Left lung (tissue), 10 donors: ENCODE measurements around the gene ZFYVE21. TPM values are rescaled to one million over a fixed set of nuclear protein-coding genes. Genes with fewer than 3 reads are reported as not detected.
A peak's percentile ranks its signal among the peaks of the same experiment; 100 is the strongest.

Experiments used
- ATAC-seq: fragments of 200-7000 bp; cut with Tn5 transposase; one replicate; pipeline ENCODE4 v1.9.1; 2020; ENCODE audit warnings: moderate library complexity
- DNase-seq, 4 donors: peaks; one replicate each; pipeline ENCODE4 v3.0.0-alpha.2; 2013 to 2020
- H3K27ac ChIP-seq, 2 donors: fragments of 200-600 bp; sonication (generic) in 1 of 2; one replicate each; pipeline versions ENCODE4 v1.5.0 to v1.8.0; 2020 to 2021
- H3K27me3 ChIP-seq, 2 donors: fragments of 200-600 bp; sonication (generic) in 1 of 2; one replicate each; pipeline versions ENCODE4 v1.5.0 to v1.8.0; 2020 to 2021
- H3K36me3 ChIP-seq, 2 donors: fragments of 200-600 bp; sonication (generic) in 1 of 2; one replicate each; pipeline versions ENCODE4 v1.5.0 to v1.8.0; 2020 to 2021
- H3K4me1 ChIP-seq, 2 donors: fragments of 200-600 bp; one replicate each; pipeline ENCODE4 v1.8.0; 2021
- H3K4me3 ChIP-seq, 2 donors: fragments of 200-600 bp; sonication (generic) in 1 of 2; one replicate each; pipeline versions ENCODE4 v1.5.0 to v1.8.0; 2020 to 2021; ENCODE audit warnings: mild to moderate bottlenecking in 1 of 2
- H3K9me3 ChIP-seq, 2 donors: fragments of 200-600 bp; sonication (generic) in 1 of 2; one replicate each; pipeline versions ENCODE4 v1.5.0 to v1.8.0; 2020 to 2021
- intact Hi-C, 2 donors: fragments of 100-400 bp; cut with DNase I; formaldehyde crosslinking; loops; one replicate each; pipeline versions ENCODE4 v1.11.2 to v1.14.2; 2022
- polyA plus RNA-seq, 6 donors: library from polyadenylated mRNA; unstranded; fragments of 120-200 nt; gene quantifications; one replicate each; pipeline ENCODE4 v1.2.1, GENCODE V29; 2013; ENCODE audit not compliant: insufficient read length in 6 of 6
- total RNA-seq, 2 donors: library from RNA; stranded (reverse); fragmentation: NEBNext Ultra II Directional; extraction: Animal tissue kit (Norgen Biotek cat#: 25700); gene quantifications; one replicate each; pipeline ENCODE4 v1.2.1, GENCODE V29; 2021
- TF ChIP-seq, protein P1 (sequence below), 2 donors: fragments of 200-600 bp; sonication (generic) in 1 of 2; IDR thresholded peaks; one replicate each; pipeline versions ENCODE4 v1.5.0 to v1.8.0; 2021; ENCODE audit warnings: antibody characterized with exemption in 2 of 2
- donor health status: DM: no; HTN: yes; CAD: no.
- donor health status: DM: no; HTN: no; CAD: no.

The ZFYVE21 gene
- total and polyA plus RNA-seq, 8 donors: 42.8 to 72.7 (median 59.2) TPM

DNA sequence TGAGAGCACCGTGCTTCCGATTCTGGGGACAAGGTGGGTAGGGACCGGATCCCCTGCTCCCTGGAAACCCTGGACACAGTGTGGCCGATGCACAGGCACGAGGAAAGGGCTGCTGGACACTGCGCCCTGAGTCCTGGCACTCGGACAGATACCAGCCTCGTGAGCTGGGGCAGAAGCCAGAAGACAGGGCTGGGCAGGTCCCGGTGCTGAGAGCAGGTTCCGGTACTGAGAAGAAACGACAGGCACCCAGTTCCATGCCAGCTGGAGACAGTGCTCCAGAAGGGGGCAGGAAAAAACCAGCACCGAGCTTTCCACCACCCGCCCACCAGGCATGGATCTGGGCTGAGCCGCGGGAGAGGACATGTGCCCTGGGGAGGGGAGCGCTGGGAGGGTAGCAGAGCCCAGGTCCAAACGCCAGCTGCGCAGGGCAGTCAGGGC, 6.8 kb upstream of the ZFYVE21 start:
- peaks cover 0 to 53% of the 10 kb centered on the region in 2 donors for H3K36me3 ChIP-seq
- intact Hi-C loops: no loop called here
- H3K9me3 ChIP-seq: no peaks in the 10 kb centered on the region
- DNase-seq: peak in 1 of 4 donors; percentile 65
- no peak overlapping the region for H3K4me3 ChIP-seq
- no peaks in the 10 kb centered on the region for H3K27me3 ChIP-seq
- no peak overlapping the region for H3K27ac ChIP-seq
- ATAC-seq: no peak
- peaks cover 7 to 48% of the 10 kb centered on the region in 2 donors for H3K4me1 ChIP-seq
- TF ChIP-seq, protein P1, sequence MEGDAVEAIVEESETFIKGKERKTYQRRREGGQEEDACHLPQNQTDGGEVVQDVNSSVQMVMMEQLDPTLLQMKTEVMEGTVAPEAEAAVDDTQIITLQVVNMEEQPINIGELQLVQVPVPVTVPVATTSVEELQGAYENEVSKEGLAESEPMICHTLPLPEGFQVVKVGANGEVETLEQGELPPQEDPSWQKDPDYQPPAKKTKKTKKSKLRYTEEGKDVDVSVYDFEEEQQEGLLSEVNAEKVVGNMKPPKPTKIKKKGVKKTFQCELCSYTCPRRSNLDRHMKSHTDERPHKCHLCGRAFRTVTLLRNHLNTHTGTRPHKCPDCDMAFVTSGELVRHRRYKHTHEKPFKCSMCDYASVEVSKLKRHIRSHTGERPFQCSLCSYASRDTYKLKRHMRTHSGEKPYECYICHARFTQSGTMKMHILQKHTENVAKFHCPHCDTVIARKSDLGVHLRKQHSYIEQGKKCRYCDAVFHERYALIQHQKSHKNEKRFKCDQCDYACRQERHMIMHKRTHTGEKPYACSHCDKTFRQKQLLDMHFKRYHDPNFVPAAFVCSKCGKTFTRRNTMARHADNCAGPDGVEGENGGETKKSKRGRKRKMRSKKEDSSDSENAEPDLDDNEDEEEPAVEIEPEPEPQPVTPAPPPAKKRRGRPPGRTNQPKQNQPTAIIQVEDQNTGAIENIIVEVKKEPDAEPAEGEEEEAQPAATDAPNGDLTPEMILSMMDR (IDR thresholded peaks at IDR 0.05): no peak

DNA sequence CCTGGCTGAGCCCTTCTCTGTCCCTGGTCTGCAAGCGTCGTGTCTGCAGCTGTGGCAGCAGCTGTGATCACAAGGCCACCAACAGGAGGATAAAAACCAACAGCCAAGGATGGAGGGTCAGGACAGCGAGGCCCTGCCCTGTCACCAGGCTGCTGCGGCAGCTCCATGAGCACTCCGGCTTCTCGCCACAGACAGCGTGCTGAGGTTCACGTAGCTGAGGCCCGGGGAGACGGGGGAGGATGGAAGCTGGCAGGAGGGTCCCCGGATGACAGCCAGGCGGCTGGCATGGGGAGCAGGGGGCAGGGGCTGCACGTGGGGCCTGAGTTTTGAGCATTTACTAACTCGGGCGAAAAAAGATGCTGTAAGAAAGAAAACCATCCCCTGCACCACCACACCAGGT, 5.8 kb upstream of the ZFYVE21 start:
- ATAC-seq: no peak
- peaks cover 3 to 46% of the 10 kb centered on the region in 2 donors for H3K4me1 ChIP-seq
- H3K9me3 ChIP-seq: no peaks in the 10 kb centered on the region
- TF ChIP-seq, protein P1 (IDR thresholded peaks at IDR 0.05): no peak
- peak in 1 of 4 donors; percentile 69 for DNase-seq
- no peak overlapping the region for H3K4me3 ChIP-seq
- intact Hi-C loops: no loop called here
- H3K27ac ChIP-seq: no peak overlapping the region
- H3K36me3 ChIP-seq: peaks cover 0 to 44% of the 10 kb centered on the region in 2 donors
- no peaks in the 10 kb centered on the region for H3K27me3 ChIP-seq

DNA sequence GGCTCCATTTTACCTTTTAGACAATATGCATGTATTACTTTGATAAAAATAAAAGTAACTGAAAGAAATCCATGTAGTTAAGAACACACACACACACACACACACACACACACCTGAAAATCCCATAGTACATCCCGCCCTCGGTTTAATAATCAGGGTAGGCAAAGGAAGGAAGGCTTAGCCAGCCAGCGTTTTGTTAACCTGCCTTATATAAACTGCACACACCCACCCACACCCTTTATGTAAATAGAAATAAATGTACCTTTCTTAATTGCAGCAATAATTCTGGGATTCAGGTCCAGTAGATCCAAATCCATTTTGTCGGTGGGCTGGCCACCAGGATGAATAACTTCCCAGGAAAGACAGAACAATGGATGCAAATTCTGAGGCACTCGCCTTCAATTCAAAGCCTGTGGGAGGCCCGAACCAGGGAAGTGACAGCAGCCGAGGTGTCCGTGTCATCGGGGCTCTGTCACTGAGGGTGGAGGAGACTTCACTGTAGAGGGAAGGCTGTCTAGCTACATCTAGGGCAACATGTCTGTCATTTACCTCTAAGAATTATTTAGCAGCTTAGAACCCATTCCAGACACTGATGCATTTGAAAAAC, 4.7 kb upstream of the ZFYVE21 start:
- Histone ChIP-seq H3K4me3 (no peak overlapping the region), H3K27me3 (no peaks in the 10 kb centered on the region), H3K36me3 (peaks cover 0 to 38% of the 10 kb centered on the region in 2 donors), H3K27ac (peak overlapping the region; percentile 36 to 57), H3K9me3 (no peaks in the 10 kb centered on the region), H3K4me1 (peaks cover 0 to 37% of the 10 kb centered on the region in 2 donors)
- ATAC-seq (no peak), DNase-seq (peak in 1 of 4 donors; percentile 28)
- intact Hi-C loops: no loop called here
- TF ChIP-seq, protein P1 (IDR thresholded peaks at IDR 0.05): no peak

DNA sequence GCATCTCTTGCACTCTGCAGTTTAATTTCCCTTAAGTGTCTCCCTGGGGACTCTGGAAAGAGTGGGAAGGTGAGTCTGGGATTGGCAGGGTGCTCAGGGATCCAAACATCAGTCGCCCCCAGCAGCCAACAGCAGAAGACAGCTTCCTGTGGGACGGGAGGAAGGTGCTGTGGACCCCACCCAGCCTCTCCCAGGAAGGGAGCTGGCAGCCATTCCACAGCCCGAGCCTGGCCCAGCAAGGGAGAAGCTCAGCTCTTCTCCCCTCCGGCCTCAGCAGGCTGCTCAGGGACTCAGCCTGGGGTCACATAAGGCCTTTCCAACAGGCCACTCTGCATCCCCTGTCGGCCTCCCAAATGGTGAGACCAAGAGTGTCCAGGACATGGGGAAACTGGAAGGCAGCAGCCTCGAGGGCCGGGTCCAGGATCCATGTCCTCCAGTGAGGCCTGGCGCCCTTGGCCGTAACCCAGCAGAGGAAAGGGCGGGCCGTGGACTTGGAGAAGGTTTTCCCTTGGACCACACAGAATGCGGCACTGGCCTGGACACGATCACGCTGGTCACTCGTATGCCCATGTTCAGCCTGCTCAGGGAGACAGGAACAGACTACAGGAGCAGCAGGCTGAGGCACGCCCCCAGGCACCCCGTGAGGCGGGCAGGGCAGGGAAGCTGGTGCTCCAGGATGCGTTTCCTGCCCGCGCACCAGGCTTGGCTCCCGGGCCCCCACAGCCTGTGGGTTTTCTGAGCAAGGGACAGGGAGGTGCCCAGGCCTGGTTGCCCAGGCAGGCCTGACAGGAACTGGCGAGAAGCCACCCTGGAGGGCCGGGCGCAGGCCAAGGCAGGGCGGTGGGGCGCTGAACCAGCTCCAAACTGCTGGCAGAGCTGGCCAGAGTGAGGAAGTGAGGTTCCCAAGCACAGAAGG, 3.8 kb upstream of the ZFYVE21 start:
- Histone ChIP-seq H3K27me3 (no peaks in the 10 kb centered on the region), H3K9me3 (no peaks in the 10 kb centered on the region), H3K36me3 (peaks cover 0 to 29% of the 10 kb centered on the region in 2 donors), H3K4me1 (peaks cover 0 to 39% of the 10 kb centered on the region in 2 donors), H3K27ac (peak overlapping the region; percentile 36 to 57), H3K4me3 (no peak overlapping the region)
- peak in 1 of 4 donors; percentile 86 for DNase-seq
- ATAC-seq: no peak
- TF ChIP-seq, protein P1 (IDR thresholded peaks at IDR 0.05): no peak
- intact Hi-C loops: no loop called here
